Renal pelvis (tissue), 4 donors: ENCODE results near the gene PWWP2B. TPM values are rescaled to one million over a fixed set of nuclear protein-coding genes. Genes with fewer than 3 reads are reported as not detected.

Source experiments
- DNase-seq: peaks from one replicate; pipeline ENCODE4 v3.0.0-alpha.2; 2013
- polyA plus RNA-seq, 3 donors: library from polyadenylated mRNA; unstranded; fragments of 120-200 nt; gene quantifications; one replicate each; pipeline ENCODE4 v1.2.1, GENCODE V29; 2013; ENCODE audit not compliant: insufficient read length in 3 of 3

Gene PWWP2B
- polyA plus RNA-seq, 3 donors = 9.7 to 12.5 (median 12.4) TPM

DNA sequence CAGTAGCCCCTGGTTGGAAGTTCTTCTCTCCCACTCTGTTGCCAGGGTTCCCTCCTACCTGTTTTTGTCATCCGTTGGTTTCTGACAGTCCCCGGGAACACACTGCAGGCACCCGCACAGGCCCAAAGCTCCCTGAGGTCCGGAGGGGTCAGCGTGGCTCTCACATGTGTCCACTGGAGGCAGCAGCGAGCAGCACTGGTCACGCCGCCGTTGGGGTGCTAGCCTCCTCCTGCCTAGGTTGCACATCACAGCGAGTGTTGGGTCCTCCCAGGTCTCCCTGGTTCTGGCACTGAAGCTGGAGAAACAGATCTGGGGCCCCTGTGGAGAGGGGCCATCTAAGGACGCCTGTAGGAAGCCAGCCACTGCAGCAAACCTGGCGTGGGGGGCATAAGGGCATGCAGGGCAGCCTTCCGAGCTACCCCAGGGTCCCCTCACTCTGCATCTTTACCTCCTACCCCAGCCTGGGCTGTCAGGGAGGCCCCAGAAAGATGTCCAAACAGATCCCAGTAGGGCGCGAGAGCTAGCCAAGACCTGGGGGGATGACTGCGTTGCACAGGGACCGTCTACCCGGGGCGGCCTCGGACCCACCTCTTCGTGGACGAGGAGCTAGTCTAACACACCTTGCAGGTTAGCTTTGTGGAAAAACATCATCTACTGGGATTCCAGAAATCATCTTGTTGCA lies 36.1 kb upstream of the PWWP2B start:
- DNase-seq = no peak

DNA sequence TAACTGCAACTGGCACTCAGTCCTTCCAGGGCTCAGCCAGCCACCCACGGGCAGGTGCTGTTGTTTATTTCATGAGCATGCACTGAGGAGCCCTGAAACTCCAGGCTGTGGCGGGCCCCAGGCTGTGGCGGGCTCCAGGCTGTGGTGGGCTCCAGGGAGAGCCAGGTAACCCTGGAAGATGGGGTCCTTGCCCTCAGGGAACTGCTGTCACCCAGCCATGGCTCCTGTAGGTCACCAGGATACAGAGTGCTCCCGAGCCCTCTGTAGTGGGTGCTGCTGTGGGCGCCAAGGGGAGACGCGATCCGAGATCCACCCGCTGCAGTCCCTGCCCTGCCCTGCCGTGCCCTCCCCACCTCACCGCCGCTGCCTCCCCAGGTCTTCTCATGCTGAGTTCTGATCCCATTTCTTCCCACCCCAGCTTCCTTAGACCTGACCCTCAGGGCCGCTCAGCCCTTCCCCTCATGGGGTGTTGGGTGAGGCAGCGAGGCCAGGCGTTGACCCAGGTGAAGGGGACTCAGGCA lies 35.4 kb upstream of the PWWP2B start:
- DNase-seq = no peak

DNA sequence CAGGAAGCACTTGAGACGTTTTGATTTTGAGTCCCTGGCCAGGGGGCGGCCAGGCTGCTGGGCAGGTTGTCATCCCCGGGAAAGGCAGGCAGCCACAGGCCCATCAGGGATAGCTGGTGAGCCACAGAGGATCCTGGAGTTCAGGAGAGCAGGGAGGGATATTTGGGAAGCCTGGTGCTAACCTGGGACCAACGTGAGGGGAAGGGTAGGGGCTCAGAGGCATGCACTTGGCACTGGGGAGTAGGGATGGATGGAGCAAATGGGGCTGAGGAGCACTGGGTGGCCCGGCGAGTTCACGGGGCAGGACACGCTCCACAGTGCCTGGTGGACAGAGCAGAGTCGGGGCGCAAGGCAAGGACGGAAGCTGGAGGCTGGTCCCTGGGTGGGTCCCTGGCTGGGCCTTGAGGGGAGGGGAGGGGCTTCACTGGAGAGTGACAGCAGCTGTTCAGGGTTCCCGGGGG lies 34.8 kb upstream of the PWWP2B start:
- DNase-seq = no peak

DNA sequence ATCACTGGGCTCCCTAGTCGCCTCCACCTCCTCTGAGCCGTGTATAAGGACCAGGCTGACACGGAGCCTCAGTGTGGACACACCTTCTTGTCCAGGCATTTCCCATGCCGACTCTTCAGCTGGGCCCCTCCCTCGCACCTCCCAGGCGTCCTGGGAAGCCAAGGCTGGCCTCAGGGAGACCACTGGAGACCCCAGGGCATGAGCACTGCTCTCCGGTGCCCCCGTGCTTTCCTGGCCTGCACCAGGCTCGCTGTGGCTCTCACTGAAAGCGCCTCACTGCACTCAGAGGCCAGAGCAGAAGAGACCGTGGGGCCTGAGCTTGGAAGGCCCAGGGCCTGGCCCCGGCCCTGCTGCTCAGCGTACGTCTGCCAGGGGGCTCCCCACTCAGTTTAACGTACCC lies 33.6 kb upstream of the PWWP2B start:
- DNase-seq = no peak

DNA sequence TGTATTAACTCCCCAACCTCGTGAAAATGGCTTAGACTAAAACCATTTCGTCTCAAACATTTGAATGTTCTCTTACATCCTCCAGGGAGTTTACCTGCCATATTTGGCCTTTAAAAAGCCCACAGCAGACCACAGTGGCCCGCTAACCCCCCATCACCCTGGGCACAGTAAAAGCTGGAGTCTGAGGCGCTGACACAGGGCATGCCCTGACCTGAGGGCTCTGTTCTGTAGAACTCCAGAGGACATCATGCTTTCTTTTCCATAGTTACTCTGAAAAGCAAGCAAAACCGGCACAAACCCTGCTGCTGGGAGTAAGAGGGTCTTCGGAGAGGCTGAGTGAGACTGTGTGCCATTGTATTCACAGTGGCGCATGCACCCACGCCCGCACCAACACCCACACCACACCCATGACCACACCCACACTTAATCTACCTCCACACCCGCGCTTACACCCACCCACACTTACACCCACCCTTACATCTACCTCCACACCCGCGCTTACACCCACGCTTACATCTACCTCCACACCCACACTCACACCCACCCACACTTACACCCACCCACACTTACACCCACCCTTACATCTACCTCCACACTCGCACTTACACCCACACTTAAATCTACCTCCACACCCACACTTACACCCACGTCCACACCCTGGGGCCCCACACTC lies 32.9 kb upstream of the PWWP2B start:
- no peak for DNase-seq

DNA sequence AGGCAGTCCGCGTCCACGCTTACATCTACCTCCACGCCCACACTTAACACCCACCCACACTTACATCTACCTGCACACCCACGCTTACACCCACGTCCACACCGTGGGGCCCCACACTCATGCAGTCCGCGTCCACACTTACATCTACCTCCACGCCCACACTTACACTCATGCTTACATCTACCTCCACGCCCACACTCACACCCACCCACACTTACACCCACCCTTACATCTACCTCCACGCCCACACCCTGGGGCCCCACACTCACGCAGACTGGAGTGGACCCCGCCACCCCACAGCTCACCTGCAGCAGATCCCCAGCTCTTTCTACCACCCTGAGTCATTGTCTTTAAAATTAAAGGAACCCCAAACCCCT lies 32.4 kb upstream of the PWWP2B start:
- DNase-seq = no peak

DNA sequence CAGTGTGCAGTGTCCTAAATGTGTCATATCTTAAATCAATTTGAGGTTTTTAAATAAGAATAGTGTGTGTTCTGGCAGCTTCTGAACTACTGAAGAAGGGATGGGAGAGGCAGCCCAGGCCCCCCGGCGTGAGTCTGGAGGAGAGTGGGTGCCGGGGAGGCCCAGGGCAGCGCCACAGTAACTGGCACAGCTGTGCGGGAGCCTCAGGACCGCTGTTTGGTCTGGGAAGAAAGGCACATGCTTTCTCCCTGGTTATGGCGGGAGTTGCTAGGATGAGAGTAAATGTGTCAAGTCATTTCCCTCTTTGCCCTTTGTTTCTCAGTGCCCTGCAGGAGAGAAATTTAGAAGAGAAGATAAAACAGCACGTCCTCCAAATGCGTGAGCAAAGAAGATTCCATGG lies 31.9 kb upstream of the PWWP2B start:
- DNase-seq = no peak

DNA sequence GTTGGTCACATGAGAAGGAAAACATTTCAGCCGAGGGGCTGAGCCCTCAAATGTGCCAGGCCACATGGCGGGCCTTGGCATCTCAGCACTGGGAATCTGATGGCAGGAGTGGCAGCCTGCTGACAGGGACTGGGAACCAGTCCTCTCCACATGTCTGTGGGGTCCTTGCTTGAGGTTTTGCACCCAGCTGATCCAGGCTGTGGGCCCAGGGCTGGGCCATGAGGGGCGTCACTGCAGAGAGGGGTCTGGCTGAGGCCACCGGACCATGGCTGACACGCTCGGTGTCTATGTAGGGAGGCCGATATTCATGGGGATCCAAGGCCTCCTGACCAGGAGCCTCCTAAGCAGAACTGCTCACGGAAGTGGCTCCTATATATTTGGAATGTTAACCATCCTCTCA lies 31.0 kb upstream of the PWWP2B start:
- DNase-seq = no peak

DNA sequence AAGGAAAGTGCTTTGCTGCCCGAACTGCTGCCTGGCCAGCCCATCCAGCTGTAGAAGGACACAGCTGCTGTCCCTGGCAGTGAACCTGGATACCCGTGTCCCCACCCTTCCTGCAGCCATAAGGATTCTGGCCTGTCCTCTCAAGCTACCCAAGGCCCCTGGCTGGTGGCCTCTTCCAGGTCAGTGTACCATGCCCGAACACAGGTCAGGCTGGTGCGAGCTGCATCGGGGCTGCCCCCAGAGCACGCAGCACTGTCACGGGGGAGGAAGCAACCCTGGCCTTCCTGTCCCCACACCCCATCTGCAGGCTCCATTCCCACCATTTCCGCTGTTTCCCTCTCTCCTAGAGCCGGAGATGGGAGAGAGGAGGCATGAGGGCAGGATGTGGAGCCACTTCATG lies 30.5 kb upstream of the PWWP2B start:
- DNase-seq = no peak

DNA sequence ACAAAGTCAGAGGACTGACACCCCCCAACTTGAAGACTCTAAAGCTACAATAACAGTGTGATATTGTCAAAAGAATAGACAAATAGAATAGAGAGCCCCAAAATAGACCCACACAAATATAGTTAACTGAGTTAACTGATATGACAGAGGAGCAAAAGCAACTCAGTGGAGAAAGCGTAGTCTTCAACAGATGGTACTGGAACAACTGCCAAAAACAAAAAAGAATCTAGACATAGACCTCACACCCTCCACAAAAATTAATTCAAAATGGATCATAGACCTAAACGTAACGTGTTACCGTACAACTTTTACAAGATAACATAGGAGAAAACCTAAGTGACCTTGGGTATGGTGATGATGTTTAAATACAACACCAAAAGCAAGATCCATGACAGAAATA lies 28.6 kb upstream of the PWWP2B start:
- DNase-seq = no peak

DNA sequence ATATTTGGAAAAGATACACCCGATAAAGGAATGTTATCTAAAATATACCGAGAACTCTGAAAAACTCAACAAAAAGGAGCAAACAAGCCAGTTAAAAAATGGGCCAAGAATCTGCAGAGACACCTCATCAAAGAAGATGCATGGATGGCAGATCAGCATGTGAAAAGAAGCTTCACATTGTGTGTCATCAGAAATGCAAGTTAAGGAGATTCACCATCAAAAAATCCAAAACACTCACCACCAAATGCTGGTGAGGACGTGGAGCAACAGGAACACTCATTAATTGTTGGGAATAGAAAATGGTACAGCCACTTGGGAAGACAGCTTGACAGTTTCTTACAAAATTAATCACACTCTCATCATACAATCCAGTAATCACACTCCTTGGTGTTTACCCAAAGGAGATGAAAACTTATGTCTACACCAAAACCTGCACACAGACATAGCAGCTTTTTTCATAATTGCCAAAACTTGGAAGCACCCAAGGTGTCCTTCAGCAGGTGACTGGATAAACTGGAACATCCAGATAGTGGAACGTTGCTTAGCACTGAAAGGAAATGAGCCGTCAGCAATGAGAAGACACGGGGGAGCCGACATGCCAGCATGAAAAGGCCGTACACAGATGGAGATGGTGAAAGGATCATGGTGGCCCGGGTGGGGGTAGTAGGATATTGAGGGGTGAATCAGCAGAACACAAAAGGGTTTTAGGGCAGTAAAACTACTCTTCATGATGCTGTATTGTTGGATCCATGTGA lies 27.9 kb upstream of the PWWP2B start:
- no peak for DNase-seq

DNA sequence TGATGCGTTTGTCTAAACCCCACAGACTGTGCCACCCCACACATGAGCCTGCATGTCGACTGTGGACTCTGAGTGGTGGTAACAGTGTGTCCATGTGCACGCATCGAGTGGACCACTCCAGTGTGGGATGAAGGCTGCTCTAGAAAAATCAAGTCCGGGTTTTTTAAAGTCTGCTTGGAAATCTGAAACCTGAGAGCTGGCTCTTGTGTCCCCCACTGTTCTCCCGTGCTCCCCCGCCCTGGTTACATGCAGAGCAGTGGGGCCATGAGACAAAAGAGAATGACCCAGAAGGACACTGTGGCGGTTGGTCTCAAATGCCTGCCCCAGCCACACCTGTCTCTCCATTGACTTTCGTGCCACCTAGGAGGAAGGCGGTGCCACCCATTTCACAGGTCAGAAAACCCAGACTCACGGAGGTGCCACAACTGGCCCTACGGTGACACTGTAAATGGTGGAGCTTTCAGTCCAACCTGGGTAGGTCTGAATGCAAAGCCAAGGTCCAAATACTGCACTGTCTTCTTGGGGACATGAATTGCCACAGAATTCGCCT lies 27.3 kb upstream of the PWWP2B start:
- no peak for DNase-seq

DNA sequence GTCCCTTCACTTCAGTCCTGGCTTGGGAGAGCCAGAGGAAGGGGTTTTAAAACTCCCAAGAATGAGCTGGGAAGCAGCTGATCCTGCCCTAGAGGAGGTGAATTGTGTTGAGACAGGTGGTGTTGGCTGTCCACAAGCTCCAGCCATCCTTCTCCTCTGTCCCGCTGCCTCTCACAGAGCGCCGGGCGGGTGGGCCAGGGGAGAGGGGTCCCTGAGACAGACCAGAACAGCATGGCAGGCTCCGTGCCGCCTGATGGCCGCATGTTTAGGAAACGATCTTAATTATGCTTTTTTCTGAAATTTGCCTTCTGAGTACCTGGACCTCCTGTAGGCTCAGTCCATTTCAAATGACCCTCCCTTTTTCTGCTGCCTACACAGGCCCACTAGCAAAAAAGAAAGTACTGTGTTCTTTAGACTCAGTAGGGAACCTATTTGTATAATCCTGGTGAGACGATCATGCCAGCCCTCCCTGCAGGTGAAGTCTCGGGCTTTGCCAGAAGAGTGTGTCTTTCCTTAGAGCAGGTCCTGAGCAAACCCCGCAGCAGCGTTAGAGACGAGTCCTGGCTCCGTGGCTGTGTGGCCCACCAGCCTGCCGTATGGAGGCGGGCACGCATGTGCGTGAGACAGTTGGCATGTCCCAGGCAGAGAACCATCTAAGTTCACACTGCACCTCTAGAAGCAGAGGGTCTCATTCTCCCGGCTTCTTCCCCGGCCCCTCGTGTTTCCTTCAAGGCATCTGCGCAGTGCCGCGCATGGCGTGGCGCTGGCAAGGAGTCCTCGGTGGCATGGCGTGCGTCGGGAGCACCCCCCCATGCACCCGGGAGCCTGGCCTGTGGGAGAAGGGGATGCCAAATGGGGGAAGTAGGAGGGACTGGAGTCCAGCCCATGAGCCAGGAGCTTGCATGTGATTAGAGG lies 26.3 kb upstream of the PWWP2B start:
- no peak for DNase-seq

DNA sequence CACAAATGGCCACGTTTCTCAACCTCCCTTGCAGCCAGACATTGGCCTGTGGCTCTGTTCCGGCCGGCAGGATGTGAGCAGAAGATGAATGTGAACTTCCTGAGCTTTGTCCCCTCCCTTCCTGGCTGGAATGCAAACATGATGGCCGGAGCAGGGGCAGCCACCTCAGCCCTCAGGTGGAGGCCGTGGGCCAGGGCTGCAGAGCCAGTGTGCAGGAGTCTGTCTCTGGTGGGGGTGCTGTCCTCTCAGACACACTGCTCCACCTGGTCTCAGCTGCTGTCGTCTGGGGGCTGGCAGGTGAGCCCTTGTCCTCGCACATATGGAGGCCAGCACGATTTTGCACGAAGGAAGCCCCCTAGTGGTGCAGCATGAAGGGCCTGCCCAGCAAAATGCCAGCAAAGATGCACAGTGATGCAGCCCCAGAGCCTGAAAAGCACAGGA lies 25.3 kb upstream of the PWWP2B start:
- DNase-seq = no peak

DNA sequence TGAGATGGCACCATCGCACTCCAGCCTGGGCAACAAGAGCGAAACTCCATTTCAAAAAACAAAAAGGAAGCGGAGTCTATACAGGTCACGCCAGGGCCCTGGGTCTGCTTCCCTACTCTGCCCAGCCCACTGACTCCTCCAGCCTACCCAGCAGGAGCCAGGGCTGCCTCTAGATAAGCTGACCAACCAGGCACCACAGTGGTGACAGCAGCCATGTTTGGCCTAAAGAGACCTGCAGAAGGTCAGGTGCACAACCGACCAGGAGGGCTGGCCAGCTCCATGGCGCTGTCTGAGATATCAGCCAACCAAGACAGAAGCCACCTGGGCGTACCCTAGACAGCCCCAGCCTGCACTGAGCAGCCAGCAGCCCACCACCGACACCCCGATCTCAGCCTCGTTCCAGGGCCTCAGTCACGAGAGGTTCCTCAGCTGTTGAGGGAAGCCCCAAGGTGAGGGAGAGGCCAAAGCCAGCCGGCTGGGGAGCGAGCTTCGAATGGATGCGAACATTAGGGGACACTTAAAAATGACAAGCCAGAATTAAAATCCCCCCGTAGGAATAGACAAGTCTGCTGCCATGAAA lies 24.4 kb upstream of the PWWP2B start:
- DNase-seq = no peak

DNA sequence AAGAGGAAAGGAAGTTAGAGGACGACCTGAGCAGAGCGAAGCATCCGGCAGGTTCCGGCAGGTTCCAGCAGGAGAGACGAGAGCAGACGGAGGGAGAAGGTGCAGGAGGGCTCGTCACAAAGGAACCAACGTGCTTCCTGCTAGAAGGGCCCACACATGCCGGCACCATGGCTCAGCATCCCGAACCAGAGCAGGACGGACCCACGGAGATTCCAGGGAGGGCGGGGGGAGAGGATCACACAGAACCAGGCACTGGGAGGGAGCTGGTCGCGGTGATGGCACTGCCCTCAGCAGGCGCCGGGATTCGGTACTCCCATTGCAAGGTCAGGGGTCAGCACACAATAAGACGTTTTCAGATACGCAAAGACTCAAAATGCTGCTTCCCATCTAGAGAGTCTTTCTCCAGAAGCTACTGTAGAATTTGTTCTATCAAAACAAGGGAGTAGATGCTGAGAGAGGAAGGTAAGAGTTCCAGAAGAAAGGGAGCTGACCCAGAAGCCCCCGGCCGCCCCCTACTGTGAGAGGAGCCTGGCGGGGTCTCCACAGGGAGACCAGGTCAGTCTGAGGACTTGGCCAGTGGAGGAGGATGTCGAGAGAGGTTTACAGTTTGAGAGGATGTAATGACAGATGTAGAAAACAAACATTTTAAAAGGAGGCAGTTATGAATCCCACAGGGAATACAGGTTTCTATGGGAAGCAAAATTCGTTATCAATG lies 23.6 kb upstream of the PWWP2B start:
- no peak for DNase-seq

DNA sequence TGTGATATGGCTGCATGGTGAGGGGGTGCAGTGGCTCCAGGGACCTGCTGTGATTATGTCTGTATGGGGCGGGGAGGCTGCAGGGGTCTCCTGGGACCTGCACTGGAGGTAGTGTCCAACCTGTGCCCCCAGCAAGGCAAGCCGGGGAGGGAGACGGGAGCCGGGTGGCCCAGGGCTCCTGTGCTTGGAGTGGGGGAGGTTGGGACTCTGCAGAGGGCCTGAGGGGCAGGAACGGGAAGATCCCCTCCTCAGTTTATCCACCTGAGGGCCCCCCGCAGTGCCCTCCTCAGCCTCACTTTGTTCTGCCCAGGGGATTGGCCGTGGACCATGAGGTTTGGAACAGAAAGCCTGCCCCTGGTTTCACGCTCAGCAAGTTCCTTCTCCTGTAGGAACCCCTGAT lies 22.8 kb upstream of the PWWP2B start:
- DNase-seq = no peak

DNA sequence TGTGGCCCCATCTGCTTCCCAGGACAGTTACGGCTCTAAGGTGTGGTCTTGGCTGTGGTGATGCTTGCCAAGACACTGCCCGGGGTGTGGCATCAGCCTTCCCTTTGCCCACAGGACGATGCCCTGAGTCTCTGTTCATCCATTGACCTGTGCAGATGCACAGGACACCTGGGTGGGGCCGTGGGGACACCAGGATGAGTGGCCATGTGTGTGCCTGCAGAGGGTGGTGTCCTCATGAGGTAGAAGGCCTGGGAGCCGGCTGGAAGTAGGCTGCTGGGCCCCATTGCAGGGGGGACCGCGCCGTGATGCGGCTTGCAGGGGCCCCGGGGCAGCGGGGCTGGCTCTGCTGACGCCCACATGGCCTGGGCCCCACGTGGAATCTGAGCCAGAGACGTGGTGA lies 22.4 kb upstream of the PWWP2B start:
- DNase-seq = no peak

DNA sequence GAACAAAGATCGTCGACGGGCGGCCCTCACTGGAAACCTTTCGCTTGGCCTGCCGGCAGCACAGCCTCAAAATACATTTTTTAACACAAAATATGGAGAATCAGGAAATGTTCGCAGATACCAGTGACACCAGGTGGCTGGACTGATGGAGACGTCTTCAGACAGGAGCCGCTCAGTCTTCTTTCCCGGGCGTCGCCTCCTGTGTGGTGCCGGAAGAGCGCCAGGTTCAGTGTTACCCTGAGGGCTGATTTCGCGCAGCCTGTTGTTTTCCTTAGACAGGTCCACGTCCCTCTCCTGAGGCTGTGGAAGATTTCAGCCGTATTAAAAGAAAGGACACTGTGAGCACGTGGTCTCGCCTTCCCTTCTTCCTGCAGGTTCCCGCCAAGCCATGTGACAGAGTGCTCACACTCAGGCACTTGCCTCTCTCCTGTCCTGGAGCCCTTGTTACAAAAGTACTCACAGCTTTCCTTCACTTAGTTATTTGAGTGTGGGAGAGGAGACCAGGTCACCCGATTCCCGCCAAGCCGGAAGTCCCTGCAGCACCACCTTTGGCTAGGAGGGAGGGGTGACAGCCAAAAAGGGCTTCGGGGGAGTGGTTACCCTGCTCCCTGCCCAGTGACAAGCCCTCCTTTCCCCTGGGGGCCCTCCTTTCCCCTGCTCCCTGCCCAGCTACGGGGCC lies 21.7 kb upstream of the PWWP2B start:
- no peak for DNase-seq

DNA sequence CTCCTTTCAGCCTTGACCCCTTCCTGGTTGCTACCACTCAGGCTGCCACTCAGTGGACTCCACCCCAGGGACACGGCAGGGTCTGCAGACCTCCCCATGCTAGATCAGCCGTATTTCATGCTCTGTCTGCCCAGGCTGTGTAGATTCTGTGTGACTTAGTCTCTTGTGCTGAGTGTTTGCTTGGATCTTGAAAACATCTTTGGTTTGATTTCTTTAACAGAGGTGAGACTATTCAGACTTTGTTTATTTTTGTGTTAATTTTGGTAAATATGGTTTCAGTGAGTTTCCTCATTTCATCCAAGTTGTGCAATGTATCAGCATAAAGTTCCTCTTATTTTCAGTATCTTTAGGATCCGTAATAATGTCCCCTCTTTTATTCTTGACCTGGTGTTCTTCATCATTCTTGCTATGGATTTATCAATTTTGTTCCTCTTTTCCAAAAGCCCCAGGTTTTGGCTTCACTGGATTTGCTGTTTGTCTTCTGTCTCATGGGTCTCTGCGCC lies 21.2 kb upstream of the PWWP2B start:
- no peak for DNase-seq
